Measurements from ENCODE around the gene PPP1R9A.

Gene PPP1R9A

GRCh38 chr7:95229301-95229700 lies 321.9 kb downstream of the PPP1R9A start:
- no peak for ATAC-seq (ENCODE audit: low read depth)
- Histone ChIP-seq H3K27me3 (ENCODE audit: insufficient read depth, poor library complexity, severe bottlenecking) (no peaks in the 10 kb centered on the region), H3K27ac (ENCODE audit: poor library complexity, severe bottlenecking) (no peak overlapping the region), H3K4me1 (ENCODE audit: insufficient read depth, poor library complexity, severe bottlenecking) (no peaks in the 10 kb centered on the region), H3K4me3 (ENCODE audit: severe bottlenecking) (no peak overlapping the region), H3K9me3 (ENCODE audit: severe bottlenecking) (no peaks in the 10 kb centered on the region), H3K36me3 (ENCODE audit: low read depth) (no peaks in the 10 kb centered on the region)
- TF ChIP-seq CTCF (IDR thresholded peaks at IDR 0.05; ENCODE audit: poor library complexity, severe bottlenecking) = no peak
- no peak for DNase-seq (ENCODE audit: low spot score)

DNA sequence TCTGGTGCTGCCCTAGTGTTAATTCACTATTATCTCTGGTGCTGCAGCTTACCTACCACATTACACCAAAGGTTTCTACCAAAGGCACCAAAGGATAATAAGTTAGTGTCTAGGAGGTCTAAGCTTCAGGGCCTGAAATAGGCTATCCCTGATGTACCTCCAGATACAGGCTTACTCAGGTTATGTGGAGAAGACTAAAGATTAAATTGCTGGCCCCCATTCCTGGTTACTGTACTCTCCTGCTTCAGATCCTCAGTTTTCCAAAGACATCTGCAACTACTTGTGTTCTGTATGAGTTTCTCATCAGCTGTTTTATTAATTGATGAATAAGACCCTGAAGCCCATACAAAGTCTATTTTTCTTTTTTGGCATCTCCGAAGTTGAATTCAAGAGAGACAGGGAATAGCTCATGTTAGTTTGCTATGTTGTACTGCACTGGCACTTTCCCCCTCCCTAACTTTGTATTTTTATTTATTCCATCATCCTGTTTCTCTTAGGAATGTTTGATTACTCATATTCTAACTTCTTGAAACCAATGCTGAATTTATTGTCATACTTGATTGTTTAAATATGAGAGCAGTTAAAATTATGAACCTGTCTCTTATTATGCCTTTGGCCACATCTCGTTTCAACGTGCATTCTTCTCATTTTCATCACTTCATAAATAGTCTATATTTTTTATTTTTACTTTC lies 331.0 kb downstream of the PPP1R9A start:
- Histone ChIP-seq H3K36me3 (ENCODE audit: low read depth) (no peaks in the 10 kb centered on the region), H3K9me3 (ENCODE audit: severe bottlenecking) (no peaks in the 10 kb centered on the region), H3K27ac (ENCODE audit: poor library complexity, severe bottlenecking) (no peak overlapping the region), H3K27me3 (ENCODE audit: insufficient read depth, poor library complexity, severe bottlenecking) (no peaks in the 10 kb centered on the region), H3K4me3 (ENCODE audit: severe bottlenecking) (no peak overlapping the region), H3K4me1 (ENCODE audit: insufficient read depth, poor library complexity, severe bottlenecking) (no peaks in the 10 kb centered on the region)
- no peak for TF ChIP-seq CTCF (IDR thresholded peaks at IDR 0.05; ENCODE audit: poor library complexity, severe bottlenecking)
- DNase-seq (ENCODE audit: low spot score) (no peak), ATAC-seq (ENCODE audit: low read depth) (no peak)

DNA sequence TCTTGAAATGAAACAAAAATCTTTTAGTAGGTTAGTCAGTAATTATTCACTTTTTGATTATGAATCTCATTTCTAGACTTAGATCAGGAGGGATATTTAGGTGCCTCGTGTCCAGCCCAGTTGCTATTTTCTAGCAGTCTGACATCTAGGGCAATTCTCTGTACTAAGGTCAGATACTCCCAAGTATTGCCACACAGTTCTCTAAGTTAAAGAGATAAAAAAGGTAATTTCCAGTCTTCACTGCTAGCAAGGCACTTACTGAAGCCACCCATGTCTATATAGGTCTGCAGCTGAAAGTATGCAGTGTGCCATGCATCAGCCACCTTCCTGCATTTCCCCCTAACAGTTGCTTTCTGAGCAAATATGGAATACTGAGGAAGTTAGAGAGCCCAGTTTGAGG lies 333.5 kb downstream of the PPP1R9A start:
- no peak overlapping the region for H3K4me3 ChIP-seq (ENCODE audit: severe bottlenecking)
- DNase-seq (ENCODE audit: low spot score) = no peak
- H3K27me3 ChIP-seq (ENCODE audit: insufficient read depth, poor library complexity, severe bottlenecking) = no peaks in the 10 kb centered on the region
- no peak overlapping the region for H3K27ac ChIP-seq (ENCODE audit: poor library complexity, severe bottlenecking)
- no peak for ATAC-seq (ENCODE audit: low read depth)
- H3K36me3 ChIP-seq (ENCODE audit: low read depth) = no peaks in the 10 kb centered on the region
- no peaks in the 10 kb centered on the region for H3K9me3 ChIP-seq (ENCODE audit: severe bottlenecking)
- no peak for TF ChIP-seq CTCF (IDR thresholded peaks at IDR 0.05; ENCODE audit: poor library complexity, severe bottlenecking)
- H3K4me1 ChIP-seq (ENCODE audit: insufficient read depth, poor library complexity, severe bottlenecking) = no peaks in the 10 kb centered on the region

DNA sequence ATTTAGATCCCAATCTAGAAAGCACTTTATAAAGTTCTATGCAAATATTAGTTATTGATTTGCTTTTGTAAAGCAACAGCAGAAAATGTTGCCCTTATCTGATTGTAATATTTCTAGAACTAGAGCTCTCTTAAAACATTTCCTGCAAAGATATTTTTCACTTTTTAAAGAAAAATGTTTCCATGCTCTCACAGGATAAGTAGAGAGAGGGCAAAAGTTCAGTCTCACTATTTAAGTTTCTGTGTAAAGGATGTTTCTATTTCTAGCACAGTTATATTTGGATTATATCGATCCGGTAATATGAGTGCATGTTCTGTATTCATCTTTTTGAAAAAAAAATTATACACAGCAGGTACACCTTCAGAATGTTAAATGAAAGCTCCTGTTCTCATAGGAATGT lies 334.9 kb downstream of the PPP1R9A start:
- no peak for DNase-seq (ENCODE audit: low spot score)
- Histone ChIP-seq H3K36me3 (ENCODE audit: low read depth) (no peaks in the 10 kb centered on the region), H3K4me1 (ENCODE audit: insufficient read depth, poor library complexity, severe bottlenecking) (no peaks in the 10 kb centered on the region), H3K9me3 (ENCODE audit: severe bottlenecking) (no peaks in the 10 kb centered on the region), H3K27ac (ENCODE audit: poor library complexity, severe bottlenecking) (no peak overlapping the region), H3K27me3 (ENCODE audit: insufficient read depth, poor library complexity, severe bottlenecking) (no peaks in the 10 kb centered on the region), H3K4me3 (ENCODE audit: severe bottlenecking) (no peak overlapping the region)
- no peak for TF ChIP-seq CTCF (IDR thresholded peaks at IDR 0.05; ENCODE audit: poor library complexity, severe bottlenecking)
- no peak for ATAC-seq (ENCODE audit: low read depth)

DNA sequence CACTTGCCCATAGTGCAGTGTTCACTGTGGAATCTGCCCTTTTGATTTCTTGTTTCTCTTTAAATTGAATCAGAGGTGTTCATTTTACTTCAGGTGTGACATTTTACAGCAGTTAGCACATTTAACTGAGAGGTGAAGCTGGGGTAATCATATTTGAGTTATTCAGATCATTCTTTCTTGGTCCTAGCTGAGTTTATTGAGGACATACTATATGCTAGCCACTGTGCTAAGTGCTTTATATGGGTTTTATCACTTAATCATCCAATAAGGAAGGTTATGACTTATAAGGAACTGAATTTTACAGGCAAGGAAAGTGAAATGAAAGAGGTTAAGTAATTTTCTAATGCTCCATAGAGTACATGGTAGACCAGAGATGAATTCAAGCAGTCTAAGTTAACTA lies 337.2 kb downstream of the PPP1R9A start:
- Histone ChIP-seq H3K36me3 (ENCODE audit: low read depth) (no peaks in the 10 kb centered on the region), H3K9me3 (ENCODE audit: severe bottlenecking) (no peaks in the 10 kb centered on the region), H3K27ac (ENCODE audit: poor library complexity, severe bottlenecking) (no peak overlapping the region), H3K4me1 (ENCODE audit: insufficient read depth, poor library complexity, severe bottlenecking) (no peaks in the 10 kb centered on the region), H3K27me3 (ENCODE audit: insufficient read depth, poor library complexity, severe bottlenecking) (no peaks in the 10 kb centered on the region), H3K4me3 (ENCODE audit: severe bottlenecking) (no peak overlapping the region)
- TF ChIP-seq CTCF (IDR thresholded peaks at IDR 0.05; ENCODE audit: poor library complexity, severe bottlenecking) = no peak
- no peak for ATAC-seq (ENCODE audit: low read depth)
- DNase-seq (ENCODE audit: low spot score) = no peak

Measured in RWPE2 (cell line).